HG03378 (cell line): ENCODE data around the gene ARPP21.

Experiments used
- ATAC-seq: cut with Tn5 transposase; IDR thresholded peaks from one replicate; pipeline ENCODE4 v1.9.1; 2021; ENCODE audit warnings: mild to moderate bottlenecking, moderate library complexity; ENCODE audit not compliant: unreplicated experiment

Gene ARPP21

GRCh38 chr3:35639254-35640186, at the start of gene ARPP21:
TSS of gene ARPP21 (plus strand) at chr3:35639525. CDS start at chr3:35681752, 42,227 bp downstream.
- no peak for ATAC-seq

- peak; percentile 74 for ATAC-seq
These were observed 46.6 kb upstream of the ARPP21 start for GRCh38 chr3:35592589-35593295.

- no peak for ATAC-seq
These were observed 44.6 kb upstream of the ARPP21 start for GRCh38 chr3:35594739-35595138.

- ATAC-seq: no peak
These were observed 42.9 kb upstream of the ARPP21 start for GRCh38 chr3:35596335-35596995.

GRCh38 chr3:35597490-35597889, 41.8 kb upstream of the ARPP21 start:
- no peak for ATAC-seq

- no peak for ATAC-seq
These were observed 40.5 kb upstream of the ARPP21 start for GRCh38 chr3:35598804-35599203.

- ATAC-seq: no peak
These were observed 37.4 kb upstream of the ARPP21 start for GRCh38 chr3:35601959-35602358.

GRCh38 chr3:35602395-35602936, 36.9 kb upstream of the ARPP21 start:
- no peak for ATAC-seq

- no peak for ATAC-seq
These were observed 23.0 kb upstream of the ARPP21 start for GRCh38 chr3:35616346-35616745.

- ATAC-seq: peak; percentile 65
These were observed 22.0 kb upstream of the ARPP21 start for GRCh38 chr3:35617370-35617769.

- peak; percentile 41 for ATAC-seq
These were observed 19.1 kb upstream of the ARPP21 start for GRCh38 chr3:35620238-35620637.

GRCh38 chr3:35624698-35625097, 14.6 kb upstream of the ARPP21 start:
- no peak for ATAC-seq

GRCh38 chr3:35633332-35634124, 5.8 kb upstream of the ARPP21 start:
- no peak for ATAC-seq

GRCh38 chr3:35635407-35635806, 3.9 kb upstream of the ARPP21 start:
- ATAC-seq: no peak

GRCh38 chr3:35635926-35636683, 3.2 kb upstream of the ARPP21 start:
- no peak for ATAC-seq

GRCh38 chr3:35638251-35638979, 910 bp upstream of the ARPP21 start:
- no peak for ATAC-seq

GRCh38 chr3:35638980-35639253, 408 bp upstream of the ARPP21 start:
- ATAC-seq: no peak

- ATAC-seq: no peak
These were observed 1.2 kb downstream of the ARPP21 start for GRCh38 chr3:35640190-35641165.
